WTC11 (cell line): ENCODE data around the gene CIAPIN1.

Experiments used
- ATF1 ChIP-seq: sonication (generic); formaldehyde crosslinking; IDR thresholded peaks from 2 replicates; pipeline ENCODE4 v1.8.1; 2023; ENCODE audit warnings: mild to moderate bottlenecking, moderate library complexity, missing genetic modification reagents
- GABPB1 ChIP-seq: sonication (generic); formaldehyde crosslinking; IDR thresholded peaks from 2 replicates; pipeline ENCODE4 v1.8.1; 2023; ENCODE audit warnings: mild to moderate bottlenecking, missing genetic modification reagents
- IRF2 ChIP-seq: sonication (generic); formaldehyde crosslinking; IDR thresholded peaks from 2 replicates; pipeline ENCODE4 v1.8.0; 2022; ENCODE audit warnings: low read depth, missing genetic modification reagents, borderline replicate concordance
- RELA ChIP-seq: sonication (generic); formaldehyde crosslinking; IDR thresholded peaks from 2 replicates; pipeline ENCODE4 v1.8.1; 2022; ENCODE audit warnings: missing genetic modification reagents, mild to moderate bottlenecking, borderline replicate concordance
- SMAD3 ChIP-seq: sonication (generic); formaldehyde crosslinking; IDR thresholded peaks from 2 replicates; pipeline ENCODE4 v1.8.0; 2022; ENCODE audit warnings: missing genetic modification reagents, mild to moderate bottlenecking, borderline replicate concordance
- TEAD4 ChIP-seq: sonication (generic); formaldehyde crosslinking; IDR thresholded peaks from 2 replicates; pipeline ENCODE4 v1.8.0; 2022; ENCODE audit warnings: mild to moderate bottlenecking, missing genetic modification reagents
- ZNF232 ChIP-seq: sonication (generic); formaldehyde crosslinking; IDR thresholded peaks from 2 replicates; pipeline ENCODE4 v1.8.0; 2022; ENCODE audit warnings: mild to moderate bottlenecking, missing genetic modification reagents
- TF ChIP-seq, protein P1 (sequence below): fragments of 200-600 bp; IDR thresholded peaks from 2 replicates; pipeline ENCODE4 v1.8.0; 2022; ENCODE audit warnings: antibody characterized with exemption
- TF ChIP-seq, protein P2 (sequence below): sonication (generic); formaldehyde crosslinking; IDR thresholded peaks from 2 replicates; pipeline ENCODE4 v1.8.1; 2023; ENCODE audit warnings: mild to moderate bottlenecking, missing genetic modification reagents, moderate library complexity

GRCh38 chr16:57493767-57494166 lies 46.6 kb upstream of the CIAPIN1 start:
- TF ChIP-seq IRF2 (CRISPR knock-in tag) (no peak), RELA (CRISPR knock-in tag) (no peak), TEAD4 (CRISPR knock-in tag) (no peak), ATF1 (CRISPR knock-in tag) (no peak), ZNF232 (CRISPR knock-in tag) (no peak), GABPB1 (CRISPR knock-in tag) (no peak), SMAD3 (CRISPR knock-in tag) (no peak)
- TF ChIP-seq, protein P1, sequence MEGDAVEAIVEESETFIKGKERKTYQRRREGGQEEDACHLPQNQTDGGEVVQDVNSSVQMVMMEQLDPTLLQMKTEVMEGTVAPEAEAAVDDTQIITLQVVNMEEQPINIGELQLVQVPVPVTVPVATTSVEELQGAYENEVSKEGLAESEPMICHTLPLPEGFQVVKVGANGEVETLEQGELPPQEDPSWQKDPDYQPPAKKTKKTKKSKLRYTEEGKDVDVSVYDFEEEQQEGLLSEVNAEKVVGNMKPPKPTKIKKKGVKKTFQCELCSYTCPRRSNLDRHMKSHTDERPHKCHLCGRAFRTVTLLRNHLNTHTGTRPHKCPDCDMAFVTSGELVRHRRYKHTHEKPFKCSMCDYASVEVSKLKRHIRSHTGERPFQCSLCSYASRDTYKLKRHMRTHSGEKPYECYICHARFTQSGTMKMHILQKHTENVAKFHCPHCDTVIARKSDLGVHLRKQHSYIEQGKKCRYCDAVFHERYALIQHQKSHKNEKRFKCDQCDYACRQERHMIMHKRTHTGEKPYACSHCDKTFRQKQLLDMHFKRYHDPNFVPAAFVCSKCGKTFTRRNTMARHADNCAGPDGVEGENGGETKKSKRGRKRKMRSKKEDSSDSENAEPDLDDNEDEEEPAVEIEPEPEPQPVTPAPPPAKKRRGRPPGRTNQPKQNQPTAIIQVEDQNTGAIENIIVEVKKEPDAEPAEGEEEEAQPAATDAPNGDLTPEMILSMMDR = no peak
- TF ChIP-seq, protein P2, sequence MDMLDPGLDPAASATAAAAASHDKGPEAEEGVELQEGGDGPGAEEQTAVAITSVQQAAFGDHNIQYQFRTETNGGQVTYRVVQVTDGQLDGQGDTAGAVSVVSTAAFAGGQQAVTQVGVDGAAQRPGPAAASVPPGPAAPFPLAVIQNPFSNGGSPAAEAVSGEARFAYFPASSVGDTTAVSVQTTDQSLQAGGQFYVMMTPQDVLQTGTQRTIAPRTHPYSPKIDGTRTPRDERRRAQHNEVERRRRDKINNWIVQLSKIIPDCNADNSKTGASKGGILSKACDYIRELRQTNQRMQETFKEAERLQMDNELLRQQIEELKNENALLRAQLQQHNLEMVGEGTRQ (CRISPR knock-in tag) = no peak
